Measurements from ENCODE around the gene SYTL1.
A peak's percentile ranks its signal among the peaks of the same experiment; 100 is the strongest.

Gene SYTL1

GRCh38 chr1:27349784-27350662 lies 8.2 kb downstream of the SYTL1 start:
- peak; percentile 63 for DNase-seq

GRCh38 chr1:27350663-27351540 lies 9.1 kb downstream of the SYTL1 start:
- DNase-seq: no peak

GRCh38 chr1:27351541-27352107 lies 9.8 kb downstream of the SYTL1 start:
- DNase-seq: no peak

- DNase-seq: no peak
Measured at GRCh38 chr1:27353166-27353565, 11.3 kb downstream of the SYTL1 start.

- DNase-seq: no peak
Measured at GRCh38 chr1:27353629-27354028, 11.8 kb downstream of the SYTL1 start.

- no peak for DNase-seq
Measured at GRCh38 chr1:27355683-27356082, 13.9 kb downstream of the SYTL1 start.

- DNase-seq: no peak
Measured at GRCh38 chr1:27356277-27356618, 14.4 kb downstream of the SYTL1 start.

GRCh38 chr1:27356619-27357280 lies 14.9 kb downstream of the SYTL1 start:
- peak; percentile 91 for DNase-seq

- peak; percentile 25 for DNase-seq
Measured at GRCh38 chr1:27357281-27358037, 15.6 kb downstream of the SYTL1 start.

GRCh38 chr1:27358038-27358927 lies 16.5 kb downstream of the SYTL1 start:
- DNase-seq: no peak

- DNase-seq: no peak
Measured at GRCh38 chr1:27358928-27359313, 17.1 kb downstream of the SYTL1 start.

GRCh38 chr1:27359822-27360158 lies 18.0 kb downstream of the SYTL1 start:
- no peak for DNase-seq

- no peak for DNase-seq
Measured at GRCh38 chr1:27360159-27361043, 18.6 kb downstream of the SYTL1 start.

GRCh38 chr1:27361044-27361402 lies 19.2 kb downstream of the SYTL1 start:
- no peak for DNase-seq

GRCh38 chr1:27361553-27361952 lies 19.7 kb downstream of the SYTL1 start:
- no peak for DNase-seq

GRCh38 chr1:27363766-27364695 lies 22.2 kb downstream of the SYTL1 start:
- DNase-seq: no peak

- DNase-seq: no peak
Measured at GRCh38 chr1:27364696-27365371, 23.0 kb downstream of the SYTL1 start.

GRCh38 chr1:27365372-27366112 lies 23.7 kb downstream of the SYTL1 start:
- peak; percentile 77 for DNase-seq

Measured in NCI-H226 (cell line).